GM18499 (cell line): ENCODE results near the gene APH1B.

Experiments
- ATAC-seq: cut with Tn5 transposase; IDR thresholded peaks from one replicate; pipeline ENCODE4 v1.9.1; 2021; ENCODE audit warnings: moderate number of reproducible peaks; ENCODE audit not compliant: insufficient read depth, unreplicated experiment

APH1B gene

GRCh38 chr15:63348392-63348791 lies 71.0 kb downstream of the APH1B start:
- no peak for ATAC-seq

GRCh38 chr15:63349156-63349555 lies 71.8 kb downstream of the APH1B start:
- no peak for ATAC-seq

GRCh38 chr15:63349621-63350020 lies 72.2 kb downstream of the APH1B start:
- no peak for ATAC-seq

- no peak for ATAC-seq
These were observed 72.8 kb downstream of the APH1B start for GRCh38 chr15:63350178-63350621.

GRCh38 chr15:63351170-63351569 lies 73.8 kb downstream of the APH1B start:
- no peak for ATAC-seq

GRCh38 chr15:63352808-63353207 lies 75.4 kb downstream of the APH1B start:
- ATAC-seq = no peak

- ATAC-seq = no peak
These were observed 75.9 kb downstream of the APH1B start for GRCh38 chr15:63353261-63353660.

- no peak for ATAC-seq
These were observed 76.5 kb downstream of the APH1B start for GRCh38 chr15:63353887-63354286.

GRCh38 chr15:63354821-63355650 lies 77.6 kb downstream of the APH1B start:
- no peak for ATAC-seq

GRCh38 chr15:63357061-63357460 lies 79.7 kb downstream of the APH1B start:
- ATAC-seq = no peak

GRCh38 chr15:63357731-63358130 lies 80.3 kb downstream of the APH1B start:
- ATAC-seq = no peak

GRCh38 chr15:63358241-63359029 lies 81.0 kb downstream of the APH1B start:
- ATAC-seq = no peak
